ENCODE measurements around the gene NAAA.
A peak's percentile ranks its signal among the peaks of the same experiment; 100 is the strongest.
"Not testable (repeated sequence)": the region's sequence is repeated elsewhere in the genome, so short reads cannot be mapped to it uniquely, and the experiment has no call there.

Gene NAAA

GRCh38 chr4:75953509-75953908 is 12.7 kb upstream of the NAAA start:
- TF ChIP-seq Cebpa-rat (IDR thresholded peaks at IDR 0.05), result no peak

GRCh38 chr4:75950213-75950815 is 9.5 kb upstream of the NAAA start:
- no peak for TF ChIP-seq Cebpa-rat (IDR thresholded peaks at IDR 0.05)
- Histone ChIP-seq H3K27ac (no peak overlapping the region), H3K4me1 (no peaks in the 10 kb centered on the region), H3K36me3 (peaks cover 87% of the 10 kb centered on the region), H3K9ac (no peak overlapping the region), H3K9me3 (no peaks in the 10 kb centered on the region), H4K20me1 (no peaks in the 10 kb centered on the region), H3K4me2 (no peak overlapping the region), H3K4me3 (no peak overlapping the region), H3K27me3 (no peaks in the 10 kb centered on the region)

More at GRCh38 chr4:75953509-75953908, 12.7 kb upstream of the NAAA start:
- no peak overlapping the region for H3K4me2 ChIP-seq
- peaks cover 97% of the 10 kb centered on the region for H3K36me3 ChIP-seq
- no peaks in the 10 kb centered on the region for H3K9me3 ChIP-seq
- no peak overlapping the region for H3K4me3 ChIP-seq
- H3K9ac ChIP-seq, result no peak overlapping the region
- H3K27ac ChIP-seq, result no peak overlapping the region
- no peaks in the 10 kb centered on the region for H4K20me1 ChIP-seq
- H3K4me1 ChIP-seq, result no peaks in the 10 kb centered on the region
- H3K27me3 ChIP-seq, result no peaks in the 10 kb centered on the region

GRCh38 chr4:75948822-75949444 is 8.1 kb upstream of the NAAA start:
- Histone ChIP-seq H3K4me1 (no peaks in the 10 kb centered on the region), H3K9me3 (no peaks in the 10 kb centered on the region), H3K36me3 (peaks cover 76% of the 10 kb centered on the region), H3K27me3 (no peaks in the 10 kb centered on the region), H3K9ac (no peak overlapping the region), H3K4me3 (no peak overlapping the region), H3K27ac (no peak overlapping the region), H3K4me2 (no peak overlapping the region), H4K20me1 (no peaks in the 10 kb centered on the region)
- TF ChIP-seq Cebpa-rat (IDR thresholded peaks at IDR 0.05), result no peak

GRCh38 chr4:75939890-75940691 is 722 bp downstream of the NAAA start:
- Histone ChIP-seq H3K9ac (peak overlapping the region; percentile 86), H3K36me3 (peaks cover 19% of the 10 kb centered on the region; the same call in 1 of the 2 replicates), H4K20me1 (no peaks in the 10 kb centered on the region), H3K4me2 (peak overlapping the region; percentile 90), H3K27me3 (no peaks in the 10 kb centered on the region), H3K4me1 (peaks cover 45% of the 10 kb centered on the region), H3K9me3 (no peaks in the 10 kb centered on the region), H3K27ac (peak overlapping the region; percentile 80), H3K4me3 (peak overlapping the region; percentile 89)
- TF ChIP-seq Cebpa-rat (IDR thresholded peaks at IDR 0.05), result no peak

- H3K4me3 ChIP-seq, result no peak overlapping the region
- H3K27me3 ChIP-seq, result no peaks in the 10 kb centered on the region
- H3K4me2 ChIP-seq, result no peak overlapping the region
- no peaks in the 10 kb centered on the region for H4K20me1 ChIP-seq
- TF ChIP-seq Cebpa-rat (IDR thresholded peaks at IDR 0.05), result no peak
- H3K36me3 ChIP-seq, result peaks cover 27% of the 10 kb centered on the region
- no peak overlapping the region for H3K27ac ChIP-seq
- H3K9me3 ChIP-seq, result no peaks in the 10 kb centered on the region
- H3K9ac ChIP-seq, result no peak overlapping the region
- H3K4me1 ChIP-seq, result peaks cover 51% of the 10 kb centered on the region
These were observed 5.2 kb downstream of the NAAA start for GRCh38 chr4:75935628-75936027.

- TF ChIP-seq Cebpa-rat (IDR thresholded peaks at IDR 0.05), result no peak
- H3K4me3 ChIP-seq, result no peak overlapping the region
These were observed 10.7 kb downstream of the NAAA start for GRCh38 chr4:75930152-75930551.

GRCh38 chr4:75924916-75925315 is 15.9 kb downstream of the NAAA start:
- peaks cover 32% of the 10 kb centered on the region for H3K4me1 ChIP-seq
- H4K20me1 ChIP-seq, H3K27me3 ChIP-seq, H3K27ac ChIP-seq, H3K4me3 ChIP-seq, H3K4me2 ChIP-seq, H3K9me3 ChIP-seq, H3K9ac ChIP-seq: not testable (repeated sequence)
- H3K36me3 ChIP-seq, result peaks cover 76% of the 10 kb centered on the region

More at GRCh38 chr4:75930152-75930551, 10.7 kb downstream of the NAAA start:
- Histone ChIP-seq H4K20me1 (no peaks in the 10 kb centered on the region), H3K27me3 (no peaks in the 10 kb centered on the region), H3K9ac (peak overlapping the region; percentile 38; the same call in 1 of the 2 replicates), H3K9me3 (no peaks in the 10 kb centered on the region), H3K4me2 (peak overlapping the region; percentile 84), H3K36me3 (peaks cover 34% of the 10 kb centered on the region), H3K4me1 (peaks cover 42% of the 10 kb centered on the region), H3K27ac (peak overlapping the region; percentile 63; the same call in 1 of the 2 replicates)

GRCh38 chr4:75924309-75924827 is 16.4 kb downstream of the NAAA start:
- H3K9me3 ChIP-seq, result no peaks in the 10 kb centered on the region
- peaks cover 81% of the 10 kb centered on the region for H3K36me3 ChIP-seq
- no peaks in the 10 kb centered on the region for H4K20me1 ChIP-seq
- TF ChIP-seq Cebpa-rat (IDR thresholded peaks at IDR 0.05), result no peak
- H3K27ac ChIP-seq, result no peak overlapping the region
- H3K27me3 ChIP-seq, result no peaks in the 10 kb centered on the region
- peaks cover 26% of the 10 kb centered on the region for H3K4me1 ChIP-seq
- H3K9ac ChIP-seq, result no peak overlapping the region
- H3K4me2 ChIP-seq, result no peak overlapping the region
- H3K4me3 ChIP-seq, result no peak overlapping the region

GRCh38 chr4:75922588-75922987 is 18.2 kb downstream of the NAAA start:
- H3K9me3 ChIP-seq, result no peaks in the 10 kb centered on the region
- H3K4me3 ChIP-seq, result no peak overlapping the region
- H3K27ac ChIP-seq, result no peak overlapping the region
- H3K4me2 ChIP-seq, result 0 out of 2 replicates have a peak overlapping the region, but pooled peaks have one; percentile 22
- peaks cover 89% of the 10 kb centered on the region for H3K36me3 ChIP-seq
- H3K4me1 ChIP-seq, result peaks cover 23% of the 10 kb centered on the region
- H3K9ac ChIP-seq, result no peak overlapping the region
- H4K20me1 ChIP-seq, result no peaks in the 10 kb centered on the region
- no peaks in the 10 kb centered on the region for H3K27me3 ChIP-seq
- no peak for TF ChIP-seq Cebpa-rat (IDR thresholded peaks at IDR 0.05)

- H3K4me3 ChIP-seq, result no peak overlapping the region
- H3K4me2 ChIP-seq, result no peak overlapping the region
- no peak overlapping the region for H3K27ac ChIP-seq
- H3K9ac ChIP-seq, result no peak overlapping the region
- H3K36me3 ChIP-seq, result peaks cover 91% of the 10 kb centered on the region
- peaks cover 30% of the 10 kb centered on the region for H3K4me1 ChIP-seq
- H4K20me1 ChIP-seq, result no peaks in the 10 kb centered on the region
- H3K9me3 ChIP-seq, result no peaks in the 10 kb centered on the region
- H3K27me3 ChIP-seq, result no peaks in the 10 kb centered on the region
- no peak for TF ChIP-seq Cebpa-rat (IDR thresholded peaks at IDR 0.05)
These were observed 18.9 kb downstream of the NAAA start for GRCh38 chr4:75921910-75922309.

All from BLaER1 (cell line).